ENCODE data around the gene NPW.

NPW gene

GRCh38 chr16:1979271-1980029 is 40.1 kb upstream of the NPW start:
- no peaks in the 10 kb centered on the region for H3K9me3 ChIP-seq (ENCODE audit: control insufficient read depth, low read length)
- H3K4me1 ChIP-seq (ENCODE audit: control insufficient read depth, insufficient read depth, low read length) = peaks cover 55% of the 10 kb centered on the region
- peak overlapping the region; percentile 70 for H3K9ac ChIP-seq (ENCODE audit: low read length)
- H3K36me3 ChIP-seq (ENCODE audit: control insufficient read depth, insufficient read depth, low read length) = peaks cover 11% of the 10 kb centered on the region
- H3K27me3 ChIP-seq (ENCODE audit: control insufficient read depth, insufficient read depth, low read length) = peaks cover 24% of the 10 kb centered on the region
- H3K4me3 ChIP-seq (ENCODE audit: low read length) = no peak overlapping the region

GRCh38 chr16:1980030-1980769 is 39.4 kb upstream of the NPW start:
- Histone ChIP-seq H3K9ac (ENCODE audit: low read length) (peak overlapping the region; percentile 70), H3K36me3 (ENCODE audit: control insufficient read depth, insufficient read depth, low read length) (peaks cover 9% of the 10 kb centered on the region), H3K4me1 (ENCODE audit: control insufficient read depth, insufficient read depth, low read length) (peaks cover 62% of the 10 kb centered on the region), H3K9me3 (ENCODE audit: control insufficient read depth, low read length) (no peaks in the 10 kb centered on the region), H3K4me3 (ENCODE audit: low read length) (no peak overlapping the region), H3K27me3 (ENCODE audit: control insufficient read depth, insufficient read depth, low read length) (peaks cover 24% of the 10 kb centered on the region)

- peaks cover 9% of the 10 kb centered on the region for H3K36me3 ChIP-seq (ENCODE audit: control insufficient read depth, insufficient read depth, low read length)
- peaks cover 68% of the 10 kb centered on the region for H3K4me1 ChIP-seq (ENCODE audit: control insufficient read depth, insufficient read depth, low read length)
- peaks cover 24% of the 10 kb centered on the region for H3K27me3 ChIP-seq (ENCODE audit: control insufficient read depth, insufficient read depth, low read length)
- no peak overlapping the region for H3K4me3 ChIP-seq (ENCODE audit: low read length)
- H3K9ac ChIP-seq (ENCODE audit: low read length) = no peak overlapping the region
- no peaks in the 10 kb centered on the region for H3K9me3 ChIP-seq (ENCODE audit: control insufficient read depth, low read length)
These were observed 38.9 kb upstream of the NPW start for GRCh38 chr16:1980770-1981087.

- peaks cover 72% of the 10 kb centered on the region for H3K4me1 ChIP-seq (ENCODE audit: control insufficient read depth, insufficient read depth, low read length)
- H3K36me3 ChIP-seq (ENCODE audit: control insufficient read depth, insufficient read depth, low read length) = peaks cover 8% of the 10 kb centered on the region
- H3K9me3 ChIP-seq (ENCODE audit: control insufficient read depth, low read length) = no peaks in the 10 kb centered on the region
- peaks cover 28% of the 10 kb centered on the region for H3K27me3 ChIP-seq (ENCODE audit: control insufficient read depth, insufficient read depth, low read length)
- no peak within 1 kb of the TSS for H3K4me3 ChIP-seq (ENCODE audit: low read length)
- H3K9ac ChIP-seq (ENCODE audit: low read length) = no peak within 1 kb of the TSS
These were observed 38.2 kb upstream of the NPW start, which contains the start of gene NOXO1 for GRCh38 chr16:1981398-1981836. TSS of gene NOXO1 (minus strand) at chr16:1981469. CDS start at chr16:1981179, 290 bp downstream.

GRCh38 chr16:1982013-1982433 is 37.6 kb upstream of the NPW start:
- H3K9ac ChIP-seq (ENCODE audit: low read length) = no peak overlapping the region

GRCh38 chr16:1982991-1983543 is 36.5 kb upstream of the NPW start:
- H3K9ac ChIP-seq (ENCODE audit: low read length) = peak overlapping the region; percentile 53
- no peaks in the 10 kb centered on the region for H3K36me3 ChIP-seq (ENCODE audit: control insufficient read depth, insufficient read depth, low read length)
- peaks cover 31% of the 10 kb centered on the region for H3K27me3 ChIP-seq (ENCODE audit: control insufficient read depth, insufficient read depth, low read length)
- H3K9me3 ChIP-seq (ENCODE audit: control insufficient read depth, low read length) = no peaks in the 10 kb centered on the region
- peaks cover 69% of the 10 kb centered on the region for H3K4me1 ChIP-seq (ENCODE audit: control insufficient read depth, insufficient read depth, low read length)
- peak overlapping the region; percentile 31 for H3K4me3 ChIP-seq (ENCODE audit: low read length)

More at GRCh38 chr16:1982013-1982433, 37.6 kb upstream of the NPW start:
- Histone ChIP-seq H3K27me3 (ENCODE audit: control insufficient read depth, insufficient read depth, low read length) (peaks cover 28% of the 10 kb centered on the region), H3K36me3 (ENCODE audit: control insufficient read depth, insufficient read depth, low read length) (peaks cover 2% of the 10 kb centered on the region), H3K9me3 (ENCODE audit: control insufficient read depth, low read length) (no peaks in the 10 kb centered on the region), H3K4me3 (ENCODE audit: low read length) (no peak overlapping the region), H3K4me1 (ENCODE audit: control insufficient read depth, insufficient read depth, low read length) (peaks cover 72% of the 10 kb centered on the region)

GRCh38 chr16:1983544-1984346 is 35.8 kb upstream of the NPW start, which contains the start of gene GFER:
TSS of gene GFER (plus strand) at chr16:1984193. CDS start at chr16:1984219, 26 bp downstream.
- peak within 1 kb of the TSS; percentile 82 for H3K9ac ChIP-seq (ENCODE audit: low read length)
- H3K4me1 ChIP-seq (ENCODE audit: control insufficient read depth, insufficient read depth, low read length) = peaks cover 63% of the 10 kb centered on the region

GRCh38 chr16:1984347-1985225 is 35.0 kb upstream of the NPW start:
- Histone ChIP-seq H3K36me3 (ENCODE audit: control insufficient read depth, insufficient read depth, low read length) (no peaks in the 10 kb centered on the region), H3K4me1 (ENCODE audit: control insufficient read depth, insufficient read depth, low read length) (peaks cover 66% of the 10 kb centered on the region)

More at GRCh38 chr16:1983544-1984346, 35.8 kb upstream of the NPW start, which contains the start of gene GFER:
- Histone ChIP-seq H3K36me3 (ENCODE audit: control insufficient read depth, insufficient read depth, low read length) (no peaks in the 10 kb centered on the region), H3K27me3 (ENCODE audit: control insufficient read depth, insufficient read depth, low read length) (peaks cover 37% of the 10 kb centered on the region), H3K9me3 (ENCODE audit: control insufficient read depth, low read length) (no peaks in the 10 kb centered on the region), H3K4me3 (ENCODE audit: low read length) (peak within 1 kb of the TSS; percentile 60)

GRCh38 chr16:1985466-1986150 is 34.0 kb upstream of the NPW start:
- H3K9ac ChIP-seq (ENCODE audit: low read length) = peak overlapping the region; percentile 82
- H3K27me3 ChIP-seq (ENCODE audit: control insufficient read depth, insufficient read depth, low read length) = peaks cover 41% of the 10 kb centered on the region
- no peaks in the 10 kb centered on the region for H3K9me3 ChIP-seq (ENCODE audit: control insufficient read depth, low read length)
- H3K36me3 ChIP-seq (ENCODE audit: control insufficient read depth, insufficient read depth, low read length) = no peaks in the 10 kb centered on the region
- H3K4me3 ChIP-seq (ENCODE audit: low read length) = no peak overlapping the region
- H3K4me1 ChIP-seq (ENCODE audit: control insufficient read depth, insufficient read depth, low read length) = peaks cover 60% of the 10 kb centered on the region

More at GRCh38 chr16:1984347-1985225, 35.0 kb upstream of the NPW start:
- Histone ChIP-seq H3K4me3 (ENCODE audit: low read length) (peak overlapping the region; percentile 60), H3K27me3 (ENCODE audit: control insufficient read depth, insufficient read depth, low read length) (peaks cover 43% of the 10 kb centered on the region), H3K9ac (ENCODE audit: low read length) (peak overlapping the region; percentile 82), H3K9me3 (ENCODE audit: control insufficient read depth, low read length) (no peaks in the 10 kb centered on the region)

GRCh38 chr16:1987198-1987597 is 32.4 kb upstream of the NPW start:
- peaks cover 42% of the 10 kb centered on the region for H3K27me3 ChIP-seq (ENCODE audit: control insufficient read depth, insufficient read depth, low read length)
- H3K36me3 ChIP-seq (ENCODE audit: control insufficient read depth, insufficient read depth, low read length) = no peaks in the 10 kb centered on the region
- no peak overlapping the region for H3K9ac ChIP-seq (ENCODE audit: low read length)
- H3K4me3 ChIP-seq (ENCODE audit: low read length) = no peak overlapping the region
- H3K9me3 ChIP-seq (ENCODE audit: control insufficient read depth, low read length) = no peaks in the 10 kb centered on the region
- H3K4me1 ChIP-seq (ENCODE audit: control insufficient read depth, insufficient read depth, low read length) = peaks cover 55% of the 10 kb centered on the region
